Muscle of leg (tissue), 16 donors: ENCODE data around the gene LYVE1. TPM values are rescaled to one million over a fixed set of nuclear protein-coding genes. Genes with fewer than 3 reads are reported as not detected.
A peak's percentile ranks its signal among the peaks of the same experiment; 100 is the strongest.

Experiments used
- DNase-seq: peaks from one replicate; pipeline ENCODE4 v3.0.0; 2013
- H3K27ac ChIP-seq: one replicate; pipeline ENCODE4 v1.5.1; 2013; ENCODE audit warnings: mild to moderate bottlenecking, low read length, control low read depth
- H3K27me3 ChIP-seq: one replicate; pipeline ENCODE4 v1.6.1; 2013; ENCODE audit warnings: low read length; ENCODE audit not compliant: control insufficient read depth, insufficient read depth
- H3K36me3 ChIP-seq: one replicate; pipeline ENCODE4 v1.6.1; 2013; ENCODE audit warnings: low read length; ENCODE audit not compliant: control insufficient read depth, insufficient read depth
- H3K4me1 ChIP-seq: one replicate; pipeline ENCODE4 v1.6.1; 2013; ENCODE audit warnings: low read length; ENCODE audit not compliant: control insufficient read depth, insufficient read depth
- H3K4me3 ChIP-seq: one replicate; pipeline ENCODE4 v1.5.1; 2013; ENCODE audit warnings: low read length, control low read depth
- H3K9me3 ChIP-seq: replicated peaks from 2 replicates; pipeline ENCODE4 v1.6.1; 2013; ENCODE audit warnings: low read depth, low read length; ENCODE audit not compliant: control insufficient read depth
- WGBS: methylation state at CpG from one replicate; pipeline ENCODE4 v1.1.5; 2013; ENCODE audit warnings: missing lambda C conversion rate; ENCODE audit not compliant: insufficient coverage; 5-methylcytosine and 5-hydroxymethylcytosine counted together
- long read RNA-seq, 11 donors: transcript quantifications; one replicate each; lab custom pipeline, GENCODE V29; 2026
- polyA plus RNA-seq, 8 donors: library from polyadenylated mRNA; unstranded; fragments of 120-200 nt; gene quantifications; one replicate each; pipeline versions ENCODE4 v1.2.1 to v1.2.3, GENCODE V29; 2013; ENCODE audit warnings: inconsistent platforms in 1 of 8, low replicate concordance in 1 of 8; ENCODE audit not compliant: insufficient read length in 8 of 8, insufficient read depth in 1 of 8
- total RNA-seq: library from RNA; stranded (reverse); fragments of 120-200 nt; gene quantifications from one replicate; pipeline ENCODE4 v1.2.4, GENCODE V29; 2013

Gene LYVE1
- total RNA-seq (52.2 TPM), polyA plus RNA-seq (10 to 100 TPM; 54.0 to 92.2 (median 79.4) TPM)
- long read RNA-seq, donor 1, transcript LYVE1-201 (6 exons, 3,273 nt) = major isoform, 9 of 9 reads
- long read RNA-seq, donor 1, partial matches to known transcripts = 0 of 9 reads
- long read RNA-seq, donor 1, other reads (novel, unspliced or antisense) = 0 of 9 reads
- long read RNA-seq, donor 2, partial matches to known transcripts = 0 of 1 reads
- long read RNA-seq, donor 2, other reads (novel, unspliced or antisense) = 0 of 1 reads
- long read RNA-seq, donor 3, transcript LYVE1-201 (6 exons, 3,273 nt) = major isoform, 12 of 18 reads
- long read RNA-seq, donor 3, partial matches to known transcripts = 6 of 18 reads
- long read RNA-seq, donor 3, other reads (novel, unspliced or antisense) = 0 of 18 reads
- long read RNA-seq, donor 4, transcript LYVE1-201 (6 exons, 3,273 nt) = major isoform, 8 of 13 reads
- long read RNA-seq, donor 4, partial matches to known transcripts = 5 of 13 reads
- long read RNA-seq, donor 4, other reads (novel, unspliced or antisense) = 0 of 13 reads
- long read RNA-seq, donor 5, transcript LYVE1-201 (6 exons, 3,273 nt) = major isoform, 49 of 123 reads
- long read RNA-seq, donor 5, partial matches to known transcripts = 74 of 123 reads
- long read RNA-seq, donor 5, other reads (novel, unspliced or antisense) = 0 of 123 reads
- long read RNA-seq, donor 6, transcript LYVE1-201 (6 exons, 3,273 nt) = major isoform, 26 of 45 reads
- long read RNA-seq, donor 6, partial matches to known transcripts = 18 of 45 reads
- long read RNA-seq, donor 6, other reads (novel, unspliced or antisense) = 0 of 45 reads
- long read RNA-seq, donor 7, transcript LYVE1-201 (6 exons, 3,273 nt) = major isoform, 21 of 54 reads
- long read RNA-seq, donor 7, partial matches to known transcripts = 33 of 54 reads
- long read RNA-seq, donor 7, other reads (novel, unspliced or antisense) = 0 of 54 reads
- long read RNA-seq, donor 8, transcript LYVE1-201 (6 exons, 3,273 nt) = major isoform, 20 of 54 reads
- long read RNA-seq, donor 8, partial matches to known transcripts = 34 of 54 reads
- long read RNA-seq, donor 8, other reads (novel, unspliced or antisense) = 0 of 54 reads
- long read RNA-seq, donor 9, transcript LYVE1-201 (6 exons, 3,273 nt) = major isoform, 20 of 56 reads
- long read RNA-seq, donor 9, partial matches to known transcripts = 36 of 56 reads
- long read RNA-seq, donor 9, other reads (novel, unspliced or antisense) = 0 of 56 reads
- long read RNA-seq, donor 10, transcript LYVE1-201 (6 exons, 3,273 nt) = major isoform, 25 of 44 reads
- long read RNA-seq, donor 10, partial matches to known transcripts = 19 of 44 reads
- long read RNA-seq, donor 10, other reads (novel, unspliced or antisense) = 0 of 44 reads
- long read RNA-seq, donor 11, transcript LYVE1-201 (6 exons, 3,273 nt) = major isoform, 13 of 21 reads
- long read RNA-seq, donor 11, partial matches to known transcripts = 8 of 21 reads
- long read RNA-seq, donor 11, other reads (novel, unspliced or antisense) = 0 of 21 reads

GRCh38 chr11:10568486-10568941, at the start of gene LYVE1:
Gene LYVE1, minus strand, starts transcription at chr11:10568665. Its CDS starts 133 bp downstream, at chr11:10568532.
- Histone ChIP-seq H3K4me1 (peaks cover 8% of the 10 kb centered on the region), H3K27me3 (no peaks in the 10 kb centered on the region), H3K4me3 (peak within 1 kb of the TSS; percentile 19), H3K27ac (peak within 1 kb of the TSS; percentile 68), H3K9me3 (no peaks in the 10 kb centered on the region), H3K36me3 (no peaks in the 10 kb centered on the region)
- 58% methylated on average over 2 of the region's 7 CpGs for WGBS
- DNase-seq = peak; percentile 91

- Histone ChIP-seq H3K4me1 (peaks cover 3% of the 10 kb centered on the region), H3K9me3 (peaks cover 3% of the 10 kb centered on the region), H3K27me3 (no peaks in the 10 kb centered on the region), H3K4me3 (no peak overlapping the region), H3K27ac (no peak overlapping the region), H3K36me3 (no peaks in the 10 kb centered on the region)
- no peak for DNase-seq
- 58% methylated on average over 1 of the region's 1 CpG for whole genome bisulfite sequencing
Observed at GRCh38 chr11:10617551-10617950, 49.1 kb upstream of the LYVE1 start.

GRCh38 chr11:10611979-10612862, 43.8 kb upstream of the LYVE1 start:
- Histone ChIP-seq H3K27me3 (no peaks in the 10 kb centered on the region), H3K9me3 (peaks cover 3% of the 10 kb centered on the region), H3K4me3 (no peak overlapping the region), H3K4me1 (peaks cover 5% of the 10 kb centered on the region), H3K27ac (no peak overlapping the region), H3K36me3 (no peaks in the 10 kb centered on the region)
- DNase-seq = peak; percentile 39
- 82% methylated on average over 6 of the region's 9 CpGs for WGBS

- Histone ChIP-seq H3K4me3 (no peak overlapping the region), H3K9me3 (peaks cover 3% of the 10 kb centered on the region), H3K4me1 (peaks cover 20% of the 10 kb centered on the region), H3K27ac (no peak overlapping the region), H3K27me3 (no peaks in the 10 kb centered on the region), H3K36me3 (no peaks in the 10 kb centered on the region)
- WGBS = 89% methylated on average over 1 of the region's 3 CpGs
- DNase-seq = no peak
Observed at GRCh38 chr11:10609636-10610035, 41.2 kb upstream of the LYVE1 start.

- H3K27me3 ChIP-seq = no peaks in the 10 kb centered on the region
- H3K4me1 ChIP-seq = peaks cover 31% of the 10 kb centered on the region
- no peak overlapping the region for H3K4me3 ChIP-seq
- H3K27ac ChIP-seq = peak overlapping the region; percentile 39
- DNase-seq = peak; percentile 42
- H3K36me3 ChIP-seq = no peaks in the 10 kb centered on the region
- no peaks in the 10 kb centered on the region for H3K9me3 ChIP-seq
Observed at GRCh38 chr11:10608584-10608983, 40.1 kb upstream of the LYVE1 start.

- no peak overlapping the region for H3K4me3 ChIP-seq
- H3K27ac ChIP-seq = peak overlapping the region; percentile 62
- peak; percentile 47 for DNase-seq
- peaks cover 40% of the 10 kb centered on the region for H3K4me1 ChIP-seq
- H3K27me3 ChIP-seq = no peaks in the 10 kb centered on the region
- H3K36me3 ChIP-seq = no peaks in the 10 kb centered on the region
- WGBS = no CpG with 5 or more reads among the region's 6 CpGs
- no peaks in the 10 kb centered on the region for H3K9me3 ChIP-seq
Observed at GRCh38 chr11:10607462-10608132, 39.1 kb upstream of the LYVE1 start.

- DNase-seq = peak; percentile 41
- Histone ChIP-seq H3K36me3 (no peaks in the 10 kb centered on the region), H3K4me3 (no peak overlapping the region)
Observed at GRCh38 chr11:10606536-10607208, 38.2 kb upstream of the LYVE1 start.

GRCh38 chr11:10605941-10606381, 37.5 kb upstream of the LYVE1 start:
- Histone ChIP-seq H3K4me3 (no peak overlapping the region), H3K27ac (peak overlapping the region; percentile 82), H3K9me3 (no peaks in the 10 kb centered on the region), H3K36me3 (no peaks in the 10 kb centered on the region), H3K27me3 (no peaks in the 10 kb centered on the region), H3K4me1 (peaks cover 55% of the 10 kb centered on the region)
- peak; percentile 81 for DNase-seq
- WGBS = 17% methylated on average over 4 of the region's 6 CpGs

More at GRCh38 chr11:10606536-10607208, 38.2 kb upstream of the LYVE1 start:
- H3K27ac ChIP-seq = peak overlapping the region; percentile 82
- WGBS = no CpG with 5 or more reads among the region's 6 CpGs
- H3K9me3 ChIP-seq = no peaks in the 10 kb centered on the region
- no peaks in the 10 kb centered on the region for H3K27me3 ChIP-seq
- peaks cover 48% of the 10 kb centered on the region for H3K4me1 ChIP-seq
